ENCODE results near the gene PNPO.

The PNPO gene

DNA sequence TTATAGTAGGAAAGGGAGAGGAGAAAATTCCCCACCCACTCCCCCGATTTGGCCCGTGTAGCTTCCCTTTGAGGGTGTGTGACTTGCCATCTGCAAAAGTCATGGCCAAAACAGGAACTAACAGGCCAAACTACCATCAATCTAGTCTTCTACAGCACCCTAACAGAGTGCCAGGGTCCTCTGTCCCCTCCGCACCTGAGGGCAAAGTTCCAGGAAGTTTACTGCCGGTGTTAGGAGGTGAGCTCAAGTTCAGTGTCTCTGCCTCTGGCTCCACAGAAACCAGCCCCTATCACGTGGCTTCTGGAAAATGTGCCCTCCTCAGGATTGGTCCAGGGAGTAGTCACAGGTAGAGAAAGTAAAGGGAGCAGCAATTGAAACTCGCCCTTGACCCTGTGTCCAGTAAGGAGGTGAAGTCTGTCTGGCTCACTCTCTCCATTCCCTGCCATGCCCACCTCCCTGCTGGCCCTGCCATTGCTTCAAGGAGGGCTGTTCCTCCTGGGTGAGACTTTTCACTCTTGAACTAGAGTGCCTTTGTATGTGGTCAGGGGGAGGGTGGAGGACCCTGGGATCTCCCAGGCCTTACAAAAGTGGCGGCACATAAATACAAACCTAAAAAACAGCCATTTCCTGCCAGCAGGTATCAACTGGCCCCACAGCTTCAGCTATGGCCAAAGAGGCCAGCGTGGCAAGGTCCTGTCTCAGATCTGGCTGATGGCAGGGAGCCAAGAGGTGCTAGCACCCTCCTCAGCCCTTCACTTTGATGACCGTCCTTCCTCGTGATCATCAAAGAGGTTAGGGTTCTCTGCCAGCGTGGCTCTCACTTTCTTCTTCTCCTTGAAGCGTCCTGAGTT, 11.0 kb downstream of the PNPO start:
- DNase-seq = no peak

DNA sequence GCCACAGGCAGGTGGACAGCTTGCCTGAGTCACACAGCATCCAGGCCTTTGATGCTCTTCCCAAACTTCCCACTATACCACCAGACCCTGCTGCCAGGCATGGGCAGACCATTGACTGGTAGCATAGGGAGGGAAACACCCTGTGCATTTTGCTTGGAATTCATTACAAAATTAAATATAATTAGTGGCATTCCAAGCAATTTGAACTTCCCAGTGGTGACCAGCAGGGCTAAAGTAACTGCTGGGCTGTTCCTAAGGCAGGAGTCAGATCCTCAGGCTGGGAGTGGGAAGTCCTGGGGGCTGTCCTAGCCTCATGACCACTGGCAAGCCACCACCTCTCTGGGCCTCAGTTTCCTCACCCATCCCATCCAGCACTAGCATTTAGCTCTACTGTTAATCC, 12.5 kb downstream of the PNPO start:
- no peak for DNase-seq

DNA sequence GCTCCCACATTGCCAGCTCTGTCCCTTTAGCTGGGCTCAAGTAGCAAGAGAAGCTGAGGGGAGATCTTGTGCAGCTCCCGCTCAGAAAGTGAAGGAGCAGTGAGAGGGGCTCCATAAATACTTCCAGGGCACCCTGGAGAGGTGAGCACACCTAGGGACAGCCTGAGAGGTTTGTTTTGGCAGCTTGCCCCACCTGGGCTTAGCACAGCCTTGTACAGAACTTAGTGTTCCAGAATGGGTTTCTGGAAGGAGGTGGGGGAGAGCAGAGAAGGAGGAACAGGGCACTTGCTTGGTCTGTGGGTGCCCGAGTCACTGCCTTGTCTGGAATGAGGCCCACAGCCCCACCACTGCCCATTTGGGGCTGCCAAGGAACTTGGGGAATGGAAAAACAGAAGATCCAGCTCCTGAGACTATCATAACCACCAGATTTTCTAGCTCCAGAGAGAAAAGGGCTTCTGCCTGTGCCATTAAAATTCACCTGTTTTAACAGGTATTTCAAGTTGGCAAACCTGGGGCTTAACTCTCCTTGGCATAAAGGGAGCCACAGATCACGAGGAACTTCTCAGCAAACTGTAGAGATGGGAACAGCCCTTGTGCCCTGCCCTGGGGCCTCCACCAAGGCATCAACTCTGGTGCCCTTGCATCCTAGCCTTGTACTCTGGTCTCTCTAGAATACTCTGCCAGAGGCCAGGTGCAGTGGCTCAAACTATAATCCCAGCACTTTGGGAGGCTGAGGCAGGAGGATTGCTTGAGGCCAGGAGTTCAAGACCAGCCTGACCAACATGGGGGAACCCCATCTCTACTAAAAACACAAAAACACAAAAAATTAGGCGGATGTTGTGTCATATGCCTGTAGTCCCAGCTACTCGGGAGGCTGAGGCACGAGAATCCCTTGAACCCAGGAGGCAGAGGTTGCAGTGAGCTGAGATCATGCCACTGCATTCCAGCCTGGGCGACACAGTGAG, 14.4 kb downstream of the PNPO start:
- no peak for DNase-seq

- no peak for DNase-seq
Measured at GRCh38 chr17:47956791-47957590, 15.6 kb downstream of the PNPO start.

DNA sequence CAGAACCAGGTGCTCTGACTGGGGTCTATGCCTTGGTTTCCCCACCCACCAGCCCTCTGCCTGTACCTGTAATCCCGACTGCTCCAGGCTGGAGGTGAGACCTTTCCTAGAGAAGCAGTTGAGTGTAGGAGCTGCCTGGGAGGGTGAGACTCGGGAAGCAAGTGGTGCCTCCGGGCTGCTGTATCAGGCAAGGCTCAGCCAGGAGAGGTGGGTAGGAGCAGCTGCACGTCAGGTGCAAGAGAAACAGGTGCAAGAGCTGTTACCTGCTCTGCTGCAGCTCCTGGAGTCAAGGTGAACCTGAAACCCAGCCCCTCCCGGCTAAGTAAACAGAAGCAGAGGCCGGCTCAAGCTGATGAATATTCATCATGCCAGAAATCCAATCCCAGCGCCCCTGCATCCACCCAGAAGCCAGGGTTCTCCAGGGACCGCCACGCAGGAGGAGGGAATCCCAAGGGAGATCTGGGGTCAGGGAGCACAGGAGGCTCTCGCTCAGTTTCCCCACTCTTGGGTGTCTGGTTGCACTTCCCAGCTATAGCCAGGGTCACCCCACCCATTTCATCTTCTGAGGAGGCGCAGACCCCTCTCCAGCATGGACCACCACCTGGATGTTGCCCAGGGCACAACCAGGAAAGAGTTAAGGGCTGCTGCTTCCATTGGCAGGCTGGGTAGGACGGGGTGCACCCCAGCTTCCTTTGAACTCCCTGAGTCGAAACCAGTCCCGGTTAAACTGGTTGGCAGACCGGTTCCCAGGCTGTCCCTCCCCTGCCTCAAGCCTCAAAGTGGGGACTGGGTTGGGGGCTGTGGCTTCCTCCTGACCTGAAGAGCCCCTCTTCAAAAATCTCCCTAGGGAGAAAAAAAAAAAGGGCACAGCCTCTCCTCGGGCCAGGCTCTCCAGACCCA, 16.5 kb downstream of the PNPO start, which contains the start of gene PRR15L:
TSS of gene PRR15L (minus strand) at position 293 of the 900 bp plus-strand sequence. CDS start 4,649 bp downstream, outside the sequence.
- DNase-seq = no peak

DNA sequence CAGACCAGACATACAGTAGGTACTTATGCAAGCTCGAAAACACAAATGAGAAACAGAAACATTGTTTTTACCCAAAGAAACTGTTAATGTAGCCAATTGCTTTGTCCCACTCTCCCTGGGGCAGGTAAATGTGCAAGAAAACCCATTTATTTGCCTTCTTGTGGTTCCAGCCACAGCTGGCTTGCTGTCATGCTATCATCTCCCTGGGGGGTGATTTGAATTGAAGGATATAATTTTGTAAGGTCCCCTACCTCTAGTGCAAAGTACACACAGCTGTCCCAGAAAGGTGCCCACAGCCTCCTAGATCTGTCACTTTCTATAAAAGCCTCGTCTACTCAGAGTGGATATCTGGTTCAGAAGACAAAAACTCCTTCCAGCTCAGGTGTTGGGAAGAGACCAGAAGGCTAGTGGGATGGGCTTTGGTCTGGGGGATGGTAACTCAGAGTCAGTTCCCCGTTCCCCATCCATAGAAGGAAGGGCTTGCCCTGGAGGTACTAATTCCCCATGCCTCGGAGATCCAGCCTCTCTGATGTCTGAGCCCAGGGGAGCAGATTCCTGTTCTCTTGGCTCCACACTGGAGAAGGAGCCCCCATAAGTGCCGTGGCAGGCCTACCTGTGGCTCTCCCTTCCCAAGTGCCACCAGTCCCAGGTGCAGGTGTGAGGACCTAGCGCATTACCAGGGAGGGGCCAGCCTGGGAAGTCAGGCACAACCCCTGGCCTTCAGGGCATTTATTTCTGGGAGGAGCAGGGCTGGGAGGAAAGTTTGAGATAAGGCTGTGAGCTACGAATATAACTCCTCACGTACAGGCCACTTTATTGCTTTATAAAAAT, 18.7 kb downstream of the PNPO start:
- no peak for DNase-seq

- no peak for DNase-seq
Measured at GRCh38 chr17:47961406-47961805, 20.0 kb downstream of the PNPO start.

DNA sequence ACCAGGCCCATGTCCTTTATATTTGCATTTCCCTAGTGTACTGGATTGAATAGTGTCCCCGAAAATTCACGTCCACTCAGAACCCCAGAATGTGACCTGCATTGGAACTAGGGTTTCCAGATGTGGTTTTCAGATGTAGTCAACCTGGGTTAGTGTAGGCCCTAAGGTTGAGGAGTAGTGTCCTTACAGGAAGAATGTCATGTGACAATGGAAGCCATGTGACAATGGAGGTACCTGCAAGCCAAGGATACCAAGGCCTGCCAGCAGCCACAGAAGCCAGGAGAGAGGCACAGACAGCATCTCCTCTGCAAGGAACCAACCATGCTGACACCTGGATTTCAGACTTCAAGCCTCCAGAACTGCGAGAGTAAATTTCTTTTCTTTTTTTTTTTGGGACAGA, 21.5 kb downstream of the PNPO start:
- no peak for DNase-seq

DNA sequence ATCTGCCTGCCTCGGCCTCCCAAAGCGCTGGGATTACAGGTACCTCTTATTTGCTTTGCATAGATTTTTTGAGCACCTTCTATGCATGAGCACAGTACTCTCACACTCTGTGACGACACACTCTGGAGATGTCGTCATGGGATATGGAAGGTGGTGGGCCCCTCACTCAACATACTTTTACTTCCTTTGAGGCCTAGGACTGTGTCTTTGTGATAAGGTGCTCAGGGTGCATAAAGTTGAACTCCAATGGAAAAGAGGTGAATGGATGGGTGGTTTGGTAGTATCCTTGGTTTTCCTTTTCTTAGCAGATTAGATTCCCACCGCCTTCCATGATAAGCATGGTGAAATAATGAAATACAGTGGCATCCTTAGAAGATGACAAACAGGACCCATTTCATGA, 23.5 kb downstream of the PNPO start:
- no peak for DNase-seq

DNA sequence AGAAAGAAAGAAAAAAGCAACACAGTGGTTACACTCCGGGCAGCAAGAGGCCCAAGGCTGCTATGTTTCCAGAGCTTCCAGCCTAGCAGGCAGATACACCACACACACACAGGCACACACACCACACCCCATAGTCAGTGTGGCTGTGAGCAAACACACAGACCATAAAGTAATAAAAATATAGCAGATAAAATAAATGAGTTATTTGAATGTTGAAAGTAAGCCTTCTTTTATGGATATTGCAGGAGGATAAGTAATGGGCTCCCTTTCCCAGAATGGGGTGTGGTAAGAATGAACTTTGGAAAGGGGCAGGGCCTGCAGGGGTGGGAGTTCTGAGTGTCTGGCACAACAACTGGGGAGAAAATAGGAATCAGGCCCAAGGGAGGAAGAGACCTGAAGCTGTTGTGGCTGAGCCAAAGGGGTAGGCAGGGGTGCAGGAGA, 24.7 kb downstream of the PNPO start:
- no peak for DNase-seq

- no peak for DNase-seq
Measured at GRCh38 chr17:47967607-47968252, 26.4 kb downstream of the PNPO start.

GRCh38 chr17:47968836-47969235, 27.5 kb downstream of the PNPO start:
- DNase-seq = no peak

DNA sequence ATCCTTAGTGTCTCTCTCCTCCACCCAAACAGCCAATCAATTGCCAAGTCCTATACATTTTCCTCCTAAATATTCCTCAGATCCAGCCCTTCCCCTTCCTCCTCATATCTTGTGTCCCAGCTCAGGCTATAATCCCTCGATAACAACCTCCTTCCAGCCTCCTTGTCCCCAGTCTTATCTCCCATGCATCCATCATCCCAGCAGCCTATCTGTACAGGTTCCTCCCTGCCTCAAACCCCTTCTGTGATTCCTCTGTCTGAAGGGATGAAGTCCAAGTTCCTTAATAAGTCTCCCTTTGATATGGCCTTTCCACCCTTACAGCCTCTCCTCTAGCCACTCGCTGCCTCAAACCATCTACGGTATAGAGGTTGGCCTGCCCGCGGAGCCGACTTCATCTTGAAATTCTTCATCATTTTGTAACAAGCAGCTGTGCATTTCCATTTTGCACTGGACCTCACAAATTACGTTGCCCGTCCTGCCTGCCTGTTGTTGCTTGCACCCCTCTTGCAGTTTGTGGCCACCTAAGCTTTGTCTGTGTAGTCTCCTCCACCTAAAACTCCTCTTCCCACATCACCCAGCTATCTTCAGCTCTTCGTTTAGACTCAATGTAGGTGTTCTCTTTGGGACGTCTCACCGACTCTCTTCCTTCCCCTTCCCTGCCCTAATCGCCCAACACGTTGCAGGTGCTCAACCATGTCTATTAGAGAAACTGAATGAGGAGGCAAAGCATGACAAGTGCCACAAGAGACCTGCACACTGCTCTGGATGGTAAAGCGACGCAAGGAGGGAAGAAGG, 28.8 kb downstream of the PNPO start:
- DNase-seq = no peak

GRCh38 chr17:47970725-47971499, 29.5 kb downstream of the PNPO start, which contains the start of gene CDK5RAP3:
CDK5RAP3 (plus strand) TSS chr17:47971113; CDS start chr17:47971147, 34 bp downstream.
- peak; percentile 96 to 98 (median 97) for DNase-seq

DNA sequence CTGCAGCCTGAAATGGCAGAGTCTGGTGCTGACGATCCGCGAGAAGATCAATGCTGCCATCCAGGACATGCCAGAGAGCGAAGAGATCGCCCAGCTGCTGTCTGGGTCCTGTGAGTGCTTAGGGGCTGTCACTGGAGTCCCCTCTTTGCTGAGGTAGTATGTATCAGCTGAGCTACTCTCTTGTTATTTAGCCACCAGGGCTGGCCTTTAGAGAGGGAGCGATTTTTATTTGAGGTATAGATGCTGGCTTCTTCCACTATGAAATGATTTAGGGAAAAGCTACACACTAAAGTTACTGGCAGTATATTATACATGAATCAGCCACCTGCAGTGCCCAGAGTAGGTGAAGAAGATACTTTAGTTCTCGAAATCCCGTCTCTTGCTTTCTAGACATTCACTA, 32.2 kb downstream of the PNPO start:
- DNase-seq = no peak

DNA sequence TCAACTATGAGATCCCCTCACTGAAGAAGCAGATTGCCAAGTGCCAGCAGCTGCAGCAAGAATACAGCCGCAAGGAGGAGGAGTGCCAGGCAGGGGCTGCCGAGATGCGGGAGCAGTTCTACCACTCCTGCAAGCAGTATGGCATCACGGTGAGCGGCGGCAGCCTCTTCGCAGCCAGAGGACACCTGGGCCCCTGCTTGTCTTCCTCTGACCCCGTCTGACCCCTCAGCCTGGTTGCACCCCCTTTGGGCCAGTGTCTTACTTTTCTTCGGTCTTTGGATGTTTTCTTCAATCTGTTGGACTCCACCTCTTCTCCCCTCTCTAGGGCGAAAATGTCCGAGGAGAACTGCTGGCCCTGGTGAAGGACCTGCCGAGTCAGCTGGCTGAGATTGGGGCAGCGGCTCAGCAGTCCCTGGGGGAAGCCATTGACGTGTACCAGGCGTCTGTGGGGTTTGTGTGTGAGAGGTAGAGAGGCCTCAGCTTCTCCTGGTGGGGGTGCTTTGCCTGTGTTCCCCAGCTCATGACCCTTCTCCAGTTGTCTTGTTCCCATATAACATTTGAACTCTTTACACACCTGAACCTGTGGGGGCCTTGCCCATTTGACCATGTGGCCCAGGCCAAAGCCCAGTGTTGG, 33.9 kb downstream of the PNPO start:
- no peak for DNase-seq

DNA sequence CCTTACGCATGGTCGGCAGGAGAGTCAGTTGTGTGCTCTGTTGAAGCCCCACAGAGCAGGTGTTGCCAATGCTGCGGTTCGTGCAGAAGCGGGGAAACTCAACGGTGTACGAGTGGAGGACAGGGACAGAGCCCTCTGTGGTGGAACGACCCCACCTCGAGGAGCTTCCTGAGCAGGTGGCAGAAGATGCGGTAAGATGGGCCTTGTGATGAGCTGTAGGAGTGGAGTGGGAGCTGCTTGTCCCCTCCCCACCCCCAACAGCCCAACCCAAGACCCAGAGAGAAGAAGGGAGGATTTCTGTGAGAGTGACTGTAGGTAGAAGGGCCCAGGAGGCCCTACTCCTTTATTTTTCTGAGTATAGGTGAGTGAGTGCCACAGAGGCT, 34.4 kb downstream of the PNPO start:
- DNase-seq = no peak

- peak in 3 of 4 experiments; percentile 10 to 16 (median 12) for DNase-seq
Measured at GRCh38 chr17:47978324-47978723, 37.0 kb downstream of the PNPO start.

Data from activated CD4-positive, CD25-positive, alpha-beta regulatory T cell (primary cell).